HT-29 (cell line): Measurements from ENCODE around the gene BST1. TPM values are rescaled to one million over a fixed set of nuclear protein-coding genes. Genes with fewer than 3 reads are reported as not detected.
A peak's percentile ranks its signal among the peaks of the same experiment; 100 is the strongest.

Source experiments
- DNase-seq: peaks from one replicate; pipeline ENCODE4 v3.0.0-alpha.2; 2015; ENCODE audit warnings: low spot score
- total RNA-seq: library from RNA; depleted of rRNA; stranded (reverse); fragments of >200 nt; shearing (Covaris generic); gene quantifications from 2 replicates; pipeline ENCODE4 v1.2.3, GENCODE V29; 2014

The BST1 gene
- total RNA-seq, 1 experiment from 2014 or later, result not detected

GRCh38 chr4:15676039-15676438 lies 26.8 kb upstream of the BST1 start:
- DNase-seq, result no peak

DNA sequence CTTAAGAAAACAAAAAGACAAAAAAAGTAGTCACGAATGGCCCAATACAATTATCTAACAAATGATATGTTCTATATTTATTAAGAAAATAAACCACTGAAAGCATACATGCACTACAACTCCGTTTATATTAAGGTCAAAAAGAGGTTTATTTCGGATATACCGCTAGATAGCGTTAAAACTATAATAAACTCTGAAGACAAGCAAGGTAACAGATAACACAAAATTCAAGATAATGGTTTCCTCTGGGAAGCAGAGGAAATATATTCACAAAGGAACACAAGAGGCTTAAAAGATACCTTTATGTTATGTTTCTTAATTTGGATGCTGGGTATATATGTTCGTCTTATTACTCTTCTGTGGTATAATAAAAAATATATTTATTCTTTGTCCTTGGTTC lies 26.0 kb upstream of the BST1 start:
- no peak for DNase-seq

GRCh38 chr4:15677507-15677988 lies 25.3 kb upstream of the BST1 start:
- peak; percentile 96 for DNase-seq

DNA sequence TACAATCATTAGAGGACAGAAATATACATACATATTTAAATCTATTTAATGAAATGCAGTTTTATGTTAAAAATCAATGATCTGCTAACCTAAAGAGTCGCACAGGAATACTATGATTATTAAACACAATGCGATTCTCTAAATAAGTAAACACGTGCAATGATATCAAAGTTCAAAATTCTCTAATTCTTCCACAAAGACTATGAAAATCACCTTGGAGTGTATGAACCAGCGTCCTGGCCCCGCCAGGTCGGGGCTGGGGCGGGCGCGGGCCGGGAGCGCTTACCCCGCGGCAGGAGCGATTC lies 21.8 kb upstream of the BST1 start:
- no peak for DNase-seq

GRCh38 chr4:15681372-15682241 lies 21.3 kb upstream of the BST1 start, which contains the start of gene FAM200B:
TSS of gene FAM200B (plus strand) at chr4:15681827. CDS start at chr4:15686978, 5,151 bp downstream.
- peak; percentile 99 for DNase-seq

- no peak for DNase-seq
Measured at GRCh38 chr4:15682242-15683142, 20.4 kb upstream of the BST1 start.

DNA sequence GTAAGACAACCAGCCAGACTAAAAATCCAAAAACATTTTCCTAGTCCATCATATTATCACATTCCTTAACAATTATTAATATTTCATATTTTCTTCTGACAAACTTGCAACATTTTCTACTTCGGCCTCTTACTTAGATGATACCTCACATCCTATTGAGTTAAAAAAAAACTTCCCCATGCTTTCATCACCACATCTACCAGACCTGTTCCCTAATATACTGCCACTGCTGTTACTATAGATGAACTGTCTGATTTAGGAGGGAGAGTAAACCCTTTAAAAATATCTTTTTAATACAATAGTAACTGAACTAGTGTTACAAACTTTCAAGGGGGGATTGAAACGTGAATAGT lies 19.7 kb upstream of the BST1 start:
- no peak for DNase-seq

DNA sequence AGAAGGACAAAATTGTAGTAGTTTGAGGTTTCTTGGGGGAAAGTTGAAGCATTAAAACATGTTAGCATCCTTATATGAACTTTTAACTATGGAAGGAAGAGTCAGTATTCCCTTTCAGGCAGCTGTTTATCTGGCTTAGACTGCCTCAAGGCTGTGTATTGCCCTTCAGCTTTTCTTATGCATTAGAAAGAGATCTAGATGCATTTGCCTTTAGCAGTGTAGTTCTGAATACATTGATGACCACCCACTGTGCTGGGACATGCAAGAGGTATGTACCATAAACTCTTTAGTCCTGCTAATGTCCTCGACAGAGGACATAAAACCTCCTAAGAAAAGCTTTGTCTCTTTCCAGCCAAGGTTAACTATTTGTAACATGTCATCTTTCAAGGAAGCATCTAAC lies 18.4 kb upstream of the BST1 start:
- no peak for DNase-seq

- DNase-seq, result no peak
Measured at GRCh38 chr4:15688051-15688450, 14.8 kb upstream of the BST1 start.

- no peak for DNase-seq
Measured at GRCh38 chr4:15689540-15689939, 13.3 kb upstream of the BST1 start.

- DNase-seq, result no peak
Measured at GRCh38 chr4:15690020-15690809, 12.7 kb upstream of the BST1 start.

DNA sequence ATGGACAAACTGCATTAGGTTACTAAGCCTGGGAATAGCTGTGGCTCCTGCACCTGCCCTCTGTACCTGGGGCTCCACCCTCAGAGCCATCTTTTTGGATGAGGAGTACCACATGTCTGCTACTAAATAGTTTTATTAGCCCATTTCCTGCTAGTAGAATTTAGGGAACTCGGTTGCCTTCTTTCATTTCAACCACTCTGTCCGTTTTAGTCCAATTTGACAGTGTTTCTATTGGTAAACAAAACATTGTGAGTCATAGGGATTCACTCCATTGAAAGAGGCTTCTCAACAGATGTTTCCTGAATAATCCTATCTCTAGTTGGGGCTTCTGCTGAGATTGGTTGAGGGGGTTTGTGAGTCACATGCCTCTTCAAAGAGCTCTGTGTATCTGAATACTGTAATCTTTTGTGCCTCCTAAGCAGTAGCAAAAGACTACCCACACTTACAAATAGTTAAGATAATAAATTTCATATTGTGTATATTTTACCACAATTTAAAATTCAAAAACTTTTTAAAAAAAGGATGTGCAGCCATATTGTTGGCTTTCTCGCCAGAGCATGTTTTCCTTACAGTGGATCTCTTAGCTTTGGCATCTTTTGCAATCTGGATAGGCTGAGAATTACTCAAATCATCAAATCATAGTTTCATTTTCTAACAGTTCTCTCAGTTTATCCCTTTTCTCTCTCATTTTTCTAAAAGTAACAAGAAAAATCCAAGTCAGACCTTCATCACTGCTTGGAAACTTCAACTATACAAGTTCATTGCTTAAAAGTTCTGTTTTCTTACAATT lies 11.3 kb upstream of the BST1 start:
- no peak for DNase-seq

- no peak for DNase-seq
Measured at GRCh38 chr4:15692602-15693001, 10.3 kb upstream of the BST1 start.

DNA sequence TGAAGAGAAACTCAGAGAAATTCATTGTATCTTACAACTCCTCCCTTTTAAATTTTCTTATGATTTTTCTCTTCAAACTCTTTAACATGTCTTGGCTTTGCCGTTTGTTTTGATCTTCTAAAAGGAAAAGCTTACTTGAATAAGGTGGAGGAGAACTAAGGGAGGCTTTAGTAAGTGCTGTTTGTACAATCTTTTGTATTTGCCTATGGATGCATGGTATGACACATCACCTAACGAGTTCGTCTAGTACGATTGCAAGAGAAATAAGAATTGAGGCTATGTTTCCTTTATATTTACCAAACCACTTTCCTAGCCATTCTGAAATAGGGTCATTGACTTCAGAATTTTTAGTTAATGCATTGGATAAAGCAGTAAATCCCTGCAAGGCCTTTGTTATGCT lies 8.4 kb upstream of the BST1 start:
- no peak for DNase-seq

DNA sequence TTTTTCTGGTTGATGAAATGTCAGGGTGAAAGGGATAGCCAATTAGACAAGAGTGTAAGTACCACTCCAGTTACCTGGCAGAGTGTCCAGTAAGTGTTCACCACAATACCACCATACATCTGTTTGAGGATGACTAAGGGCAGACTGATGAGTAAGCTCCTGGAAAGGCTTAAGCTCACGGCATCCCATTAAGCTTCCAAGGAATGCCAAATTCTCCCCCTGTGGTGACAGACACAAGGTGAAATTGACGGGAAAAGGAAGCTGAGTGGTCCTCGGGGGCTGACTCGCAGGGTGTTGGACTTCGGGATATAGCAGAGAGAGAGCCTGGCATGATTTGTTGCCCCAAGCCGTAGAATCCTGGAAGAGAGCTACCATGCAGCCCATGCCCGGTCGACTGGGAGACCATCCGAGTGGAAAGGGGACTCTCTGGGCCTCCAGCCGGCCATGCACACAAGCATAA lies 7.6 kb upstream of the BST1 start:
- DNase-seq, result no peak

DNA sequence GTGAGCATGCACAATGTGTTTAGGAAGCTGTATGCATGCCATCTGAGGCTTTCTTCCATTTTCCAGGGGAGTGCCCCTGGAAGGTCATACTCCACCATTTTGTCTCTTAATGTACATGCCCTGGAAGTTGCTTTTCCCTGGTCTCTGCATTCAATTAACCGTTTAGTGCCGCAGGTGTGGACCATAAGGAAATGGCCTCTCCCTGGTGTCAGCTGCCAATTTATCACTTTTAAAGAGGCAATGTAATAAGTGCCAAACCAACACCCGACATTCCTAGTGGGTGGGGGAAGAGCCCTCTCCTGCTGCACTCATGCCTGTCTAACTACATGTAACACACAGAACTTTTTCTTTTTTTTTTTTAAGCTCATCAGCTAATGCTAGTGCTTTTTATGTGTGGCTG lies 7.1 kb upstream of the BST1 start:
- DNase-seq, result no peak

DNA sequence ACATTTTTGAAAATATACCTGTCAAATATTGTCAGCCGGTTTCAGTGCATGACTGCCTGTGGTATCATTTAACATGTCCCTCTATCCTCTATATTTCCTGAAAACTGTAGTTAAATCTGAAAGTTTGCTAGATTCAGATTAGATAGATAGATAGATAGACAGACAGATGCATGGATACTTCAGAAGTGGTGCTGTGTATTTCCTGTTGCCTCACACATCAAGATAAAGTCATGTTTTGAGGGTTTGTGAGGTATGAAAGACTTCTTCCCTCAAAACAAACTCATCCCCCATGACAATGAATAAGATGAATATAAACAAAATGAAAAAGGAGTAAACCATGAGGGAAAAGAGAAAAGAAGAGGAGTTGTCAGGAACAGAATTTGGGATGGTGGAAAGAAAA lies 6.0 kb upstream of the BST1 start:
- DNase-seq, result no peak

- DNase-seq, result no peak
Measured at GRCh38 chr4:15703439-15703838, 574 bp downstream of the BST1 start.

DNA sequence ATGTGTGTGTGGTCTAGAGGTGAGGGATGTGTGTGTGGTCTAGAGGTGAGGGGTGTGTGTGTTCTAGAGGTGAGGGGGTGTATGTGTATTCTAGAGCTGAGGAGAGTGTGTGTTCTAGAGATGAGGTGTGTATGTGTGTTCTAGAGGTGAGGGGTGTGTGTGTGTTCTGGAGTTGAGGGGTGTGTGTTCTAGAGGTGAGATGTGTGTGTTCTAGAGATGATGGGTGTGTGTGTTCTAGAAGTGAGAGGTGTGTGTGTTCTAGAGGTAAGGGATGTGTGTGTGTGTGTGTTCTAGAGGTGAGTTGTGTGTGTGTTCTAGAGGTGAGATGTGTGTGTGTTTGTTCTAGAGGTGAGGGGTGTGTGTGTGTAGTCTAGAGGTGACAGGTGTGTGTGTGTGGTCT lies 1.3 kb downstream of the BST1 start:
- no peak for DNase-seq

DNA sequence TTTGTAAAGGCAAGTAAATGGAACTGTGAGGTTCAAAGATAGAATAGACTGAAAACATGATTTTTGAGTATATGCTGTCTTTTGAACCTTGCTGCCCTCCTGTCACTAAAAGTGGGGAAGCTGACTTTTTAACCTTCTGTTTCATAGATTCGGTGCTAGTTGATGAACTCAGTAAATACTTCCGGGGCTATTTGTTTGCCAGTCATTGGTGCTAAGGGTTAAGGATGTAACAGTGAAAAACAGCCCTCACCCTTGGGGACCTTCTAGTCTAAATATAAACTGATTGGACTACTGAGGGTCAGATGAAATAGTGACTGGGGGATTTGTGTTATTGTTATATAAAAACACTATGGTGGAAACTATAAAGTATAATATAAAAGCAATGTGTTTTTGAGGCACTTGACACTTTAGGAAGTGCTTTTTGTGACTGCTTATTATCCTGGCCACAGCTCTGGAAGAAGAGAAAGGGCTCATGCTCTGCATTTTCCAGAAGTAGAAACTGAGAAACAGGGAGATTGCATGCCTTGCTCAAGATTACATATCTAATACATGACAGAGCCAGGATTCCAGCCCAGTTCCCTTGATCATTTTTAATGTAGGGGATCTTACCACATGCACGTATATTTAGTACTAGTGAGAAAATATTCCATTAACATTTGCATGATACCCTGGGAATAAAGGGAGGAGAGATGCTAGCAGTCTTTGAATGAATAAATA lies 3.9 kb downstream of the BST1 start:
- DNase-seq, result no peak
